GM21529 (cell line): ENCODE results near the gene CAB39.
A peak's percentile ranks its signal among the peaks of the same experiment; 100 is the strongest.
"Not testable (repeated sequence)": the region's sequence is repeated elsewhere in the genome, so short reads cannot be mapped to it uniquely, and the experiment has no call there.

Experiments
- ATAC-seq: cut with Tn5 transposase; IDR thresholded peaks from one replicate; pipeline ENCODE4 v1.9.1; 2021; ENCODE audit not compliant: unreplicated experiment

Gene CAB39

DNA sequence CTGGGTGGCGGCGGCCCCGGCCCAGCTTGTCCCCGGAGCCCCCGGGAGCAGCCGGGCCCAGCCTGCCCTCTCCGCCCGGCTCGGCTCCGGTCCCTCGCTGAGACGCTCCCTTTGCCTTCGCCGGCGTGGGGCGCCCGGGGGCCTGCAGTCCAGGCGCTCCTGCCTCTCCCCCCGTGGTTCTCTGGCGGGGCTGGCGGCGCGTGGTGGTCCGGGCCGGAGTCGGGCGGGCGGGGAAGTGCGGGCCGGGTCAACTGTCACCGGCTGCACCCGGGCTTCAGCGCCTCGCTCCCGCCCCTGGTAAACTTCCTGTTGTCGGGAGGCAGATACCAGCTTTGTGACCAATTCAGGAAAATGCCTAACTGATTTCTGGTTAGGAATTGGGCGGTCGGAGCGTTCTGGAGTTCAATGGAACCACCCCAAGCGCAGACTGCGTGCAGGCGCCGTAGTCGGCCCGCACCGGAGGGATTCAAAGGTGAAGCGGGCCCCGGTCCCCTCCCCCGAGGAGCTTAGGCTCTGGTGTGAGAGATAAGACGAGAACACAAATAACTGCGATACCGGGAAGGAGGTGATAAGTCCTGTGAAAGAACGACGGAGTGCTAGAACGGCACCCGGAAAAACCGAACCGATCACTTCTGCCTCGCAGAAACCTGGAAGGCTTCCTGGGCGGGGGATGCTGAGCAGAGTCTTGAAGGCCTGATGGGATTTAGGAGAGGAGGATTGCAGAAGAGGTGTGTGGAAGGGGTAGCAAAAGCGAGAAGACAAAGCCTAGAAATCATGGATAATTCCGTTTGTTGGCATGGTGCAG, 891 bp downstream of the CAB39 start:
- peak; percentile 27 for ATAC-seq

DNA sequence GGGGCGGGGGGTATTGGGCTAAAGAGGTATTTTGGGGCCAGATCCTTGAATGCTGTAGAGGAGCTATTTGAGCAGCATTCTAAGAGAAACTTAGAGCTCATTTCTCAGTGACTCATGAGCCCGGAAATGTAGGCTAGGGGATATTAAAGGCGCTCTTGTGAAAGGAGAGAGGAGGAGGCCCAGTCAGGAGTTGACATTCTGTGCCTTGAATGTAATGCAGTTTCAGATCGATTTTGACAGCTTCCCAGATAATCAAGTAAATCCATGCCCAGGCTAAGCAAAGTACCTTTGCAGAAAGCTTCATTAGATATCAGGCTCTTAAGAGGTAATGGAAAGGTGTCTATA, 1.5 kb downstream of the CAB39 start:
- no peak for ATAC-seq

DNA sequence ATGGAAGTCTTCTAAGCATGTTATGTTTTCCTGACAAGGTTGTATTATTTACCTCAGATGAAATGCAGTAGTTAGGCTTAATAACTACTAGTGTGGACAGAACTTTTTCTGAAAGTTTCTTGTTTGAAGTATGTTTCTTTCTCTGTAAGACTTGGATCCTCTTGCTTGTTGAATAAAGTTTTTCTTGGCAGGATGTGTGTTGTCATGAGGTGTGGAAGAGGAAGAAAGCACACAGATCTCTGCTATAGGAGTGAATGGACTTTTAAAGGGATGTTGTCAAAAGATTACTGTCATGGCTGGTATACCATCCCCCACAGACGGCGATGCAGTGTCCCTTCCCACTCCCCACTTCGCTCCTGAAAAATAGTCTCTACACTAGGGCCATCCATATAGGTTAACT, 2.6 kb downstream of the CAB39 start:
- ATAC-seq = no peak

DNA sequence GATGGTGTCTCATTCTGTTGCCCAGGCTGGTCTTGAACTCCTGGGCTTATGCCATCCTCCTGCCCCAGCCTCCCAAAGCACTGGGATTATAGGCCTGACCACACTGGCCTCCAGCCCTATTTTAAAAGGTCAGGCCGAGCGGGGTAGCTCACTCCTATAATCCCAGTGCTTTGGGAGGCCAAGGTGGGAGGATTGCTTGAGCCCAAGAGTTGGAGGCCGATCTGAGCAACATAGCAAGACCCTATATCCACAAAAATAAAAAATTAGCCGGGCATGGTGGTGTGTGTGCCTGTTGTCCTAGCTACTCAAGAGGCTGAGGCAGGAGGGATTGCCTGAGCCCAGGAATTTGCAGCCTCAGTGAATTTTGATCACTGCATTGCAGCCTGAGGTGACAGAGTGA, 3.9 kb downstream of the CAB39 start:
- no peak for ATAC-seq

DNA sequence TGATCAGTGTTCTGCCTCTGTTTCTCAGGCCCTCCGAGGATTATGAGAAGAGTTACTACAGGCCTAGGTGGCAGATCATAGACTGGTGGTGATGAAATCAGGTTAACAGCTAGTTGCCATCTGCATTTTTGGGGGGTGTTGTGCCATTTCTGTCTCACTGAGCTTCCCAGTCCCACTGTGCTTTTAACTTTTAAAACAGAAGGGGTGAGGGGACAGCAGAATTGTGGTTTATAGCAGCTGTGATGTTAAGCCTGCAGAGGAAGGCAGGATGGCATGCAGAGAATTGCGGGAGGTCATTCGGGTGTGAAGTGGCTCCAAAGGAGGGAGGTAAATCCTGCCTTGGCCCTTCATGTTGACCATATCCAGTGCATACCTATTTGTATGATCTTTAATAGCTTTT, 5.0 kb downstream of the CAB39 start:
- no peak for ATAC-seq

DNA sequence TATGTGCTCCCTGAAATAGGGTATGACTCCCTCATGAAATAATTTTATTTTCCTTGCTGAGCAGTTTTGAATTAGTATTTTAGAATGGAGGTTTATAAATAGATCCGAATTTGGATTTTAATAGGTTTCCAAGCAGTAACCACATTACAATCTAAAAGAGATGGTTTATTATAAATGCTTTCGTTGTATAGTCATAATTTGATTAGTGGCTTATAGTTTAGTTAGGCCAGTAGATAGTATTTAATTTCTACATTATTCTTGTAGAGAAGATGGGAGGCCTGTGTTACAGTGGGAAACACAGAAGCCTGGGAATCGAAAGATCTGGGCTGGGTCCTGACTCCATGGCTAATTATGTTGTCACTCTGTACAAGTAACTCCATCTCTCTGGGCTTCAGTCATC, 6.7 kb downstream of the CAB39 start:
- no peak for ATAC-seq

DNA sequence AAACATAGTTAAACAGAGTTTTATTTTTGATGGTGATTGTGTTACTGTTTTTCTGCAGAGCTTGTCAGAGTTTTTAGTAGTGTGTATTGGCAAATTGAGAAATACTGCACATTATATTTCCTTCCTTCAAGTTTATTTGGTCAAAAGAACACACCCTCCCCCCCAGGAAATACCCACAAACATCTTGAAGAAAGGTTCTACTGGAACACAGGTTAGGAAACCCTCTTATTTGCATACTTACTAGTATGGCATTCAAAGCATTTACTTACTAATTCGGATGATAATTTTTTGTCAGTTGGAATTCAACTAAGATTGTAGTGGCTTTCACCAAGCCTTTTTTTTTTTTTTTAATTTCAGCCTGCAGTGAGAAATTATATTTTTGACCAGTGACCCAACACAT, 9.1 kb downstream of the CAB39 start:
- peak; percentile 60 for ATAC-seq

DNA sequence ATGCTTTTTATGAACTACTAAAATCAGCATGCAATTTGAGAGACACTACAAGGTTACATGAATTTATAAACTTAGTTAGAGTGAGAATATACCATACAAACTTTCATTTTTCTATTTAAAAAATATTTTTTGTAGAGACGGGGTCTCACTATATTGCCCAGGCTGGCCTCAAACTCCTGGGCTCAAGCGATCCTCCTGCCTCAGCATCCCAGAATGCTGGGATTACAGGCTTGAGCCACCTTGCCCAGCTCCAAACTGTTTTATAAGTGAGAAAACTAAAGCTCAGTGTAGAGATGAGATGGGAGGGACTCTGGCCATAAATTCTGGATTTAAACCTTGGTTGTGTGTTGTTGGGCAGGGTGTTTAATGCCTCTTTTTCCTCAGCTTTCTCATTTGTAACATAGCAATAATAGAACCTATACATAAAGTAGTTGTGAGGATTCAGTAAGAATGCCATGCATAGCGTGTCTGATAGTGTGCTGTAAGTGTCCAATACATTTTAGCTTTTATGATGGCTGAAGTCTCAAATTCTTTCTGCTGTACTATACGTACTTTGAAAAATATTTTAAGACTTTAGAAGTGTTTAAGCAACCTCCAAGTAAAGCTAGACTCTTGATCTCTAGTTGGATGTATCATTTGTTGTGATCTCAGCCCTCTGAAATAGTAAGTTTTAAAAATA, 9.7 kb downstream of the CAB39 start:
- ATAC-seq = no peak

DNA sequence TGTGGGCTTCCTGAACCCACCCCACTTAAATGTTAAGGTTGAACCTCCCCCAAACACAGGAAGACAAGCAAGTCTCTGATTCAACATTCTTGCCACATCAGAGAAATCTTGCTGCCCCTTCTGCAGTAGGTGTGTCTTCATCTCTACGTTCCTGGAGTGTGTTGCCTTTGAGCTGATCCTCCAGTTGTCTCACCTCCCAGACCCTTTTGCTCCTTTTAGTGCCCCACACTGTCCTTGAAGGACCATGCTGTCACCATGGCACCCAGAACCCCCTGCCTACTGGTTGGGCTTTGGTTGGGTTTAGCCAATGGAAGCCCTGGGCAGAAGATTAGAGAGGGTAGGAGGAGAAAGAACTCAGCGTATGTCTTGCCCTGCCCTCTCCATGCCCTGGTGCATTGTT, 10.7 kb downstream of the CAB39 start:
- ATAC-seq = no peak

DNA sequence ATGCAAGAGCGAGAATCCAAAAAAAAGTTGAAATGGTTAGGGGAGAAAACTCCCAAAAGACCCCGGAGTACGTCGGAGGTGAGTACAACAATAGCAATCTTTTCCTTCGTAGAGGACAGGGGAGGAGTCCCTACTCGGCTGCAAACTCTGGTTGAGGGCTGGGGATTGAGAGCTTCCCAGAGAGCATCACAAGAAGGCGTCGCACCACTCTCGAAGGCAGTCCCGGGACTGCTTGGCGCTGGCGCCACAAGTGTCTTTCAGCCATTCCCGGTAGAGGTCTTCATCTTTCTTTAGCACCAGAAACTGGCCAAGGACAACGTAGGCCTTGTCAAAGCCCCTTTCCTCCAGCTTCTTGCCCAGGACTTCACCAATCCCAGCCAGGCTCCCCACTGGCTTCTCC, 12.3 kb downstream of the CAB39 start:
- not testable (repeated sequence) for ATAC-seq

DNA sequence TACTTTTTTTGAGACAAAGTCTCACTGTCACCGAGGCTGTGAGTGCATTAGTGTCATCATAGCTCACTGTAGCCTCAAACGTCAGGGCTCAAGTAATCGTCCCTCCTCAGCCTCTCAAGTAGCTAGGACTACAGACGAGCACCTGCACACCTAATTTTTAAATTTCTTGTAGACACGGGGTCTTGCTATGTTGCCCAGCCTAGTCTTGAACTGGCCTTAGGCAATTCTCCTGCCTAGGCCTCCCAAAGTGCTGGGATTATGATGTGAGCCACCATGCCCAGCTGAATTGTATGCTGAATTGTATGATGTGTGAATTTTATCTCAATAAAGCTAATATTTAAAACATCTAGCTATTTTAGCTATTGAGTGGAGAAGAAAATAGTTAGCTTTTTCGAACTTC, 18.9 kb downstream of the CAB39 start:
- no peak for ATAC-seq

DNA sequence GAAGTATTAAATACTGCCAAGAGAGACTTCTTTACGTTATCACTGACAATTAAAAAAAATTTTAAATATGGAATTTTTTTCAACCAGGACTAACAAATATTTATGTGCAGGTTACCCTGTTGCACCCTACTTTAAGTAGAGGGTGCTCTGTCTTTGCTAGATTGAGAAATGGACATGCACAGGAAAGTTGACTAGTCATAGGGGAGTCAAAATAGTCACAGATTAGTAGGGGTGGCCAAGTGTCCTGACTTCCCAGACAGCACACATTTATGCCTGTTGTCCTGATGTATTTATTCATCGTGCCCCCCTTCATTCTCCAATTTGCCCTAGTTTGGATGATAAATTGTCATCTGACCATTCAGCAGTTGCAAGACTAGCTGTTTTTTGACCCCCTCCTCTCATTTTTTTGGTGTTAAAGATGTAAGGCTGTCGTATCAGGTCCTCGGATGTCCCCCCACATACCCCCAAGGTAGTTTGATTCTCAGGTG, 20.3 kb downstream of the CAB39 start:
- ATAC-seq = no peak

DNA sequence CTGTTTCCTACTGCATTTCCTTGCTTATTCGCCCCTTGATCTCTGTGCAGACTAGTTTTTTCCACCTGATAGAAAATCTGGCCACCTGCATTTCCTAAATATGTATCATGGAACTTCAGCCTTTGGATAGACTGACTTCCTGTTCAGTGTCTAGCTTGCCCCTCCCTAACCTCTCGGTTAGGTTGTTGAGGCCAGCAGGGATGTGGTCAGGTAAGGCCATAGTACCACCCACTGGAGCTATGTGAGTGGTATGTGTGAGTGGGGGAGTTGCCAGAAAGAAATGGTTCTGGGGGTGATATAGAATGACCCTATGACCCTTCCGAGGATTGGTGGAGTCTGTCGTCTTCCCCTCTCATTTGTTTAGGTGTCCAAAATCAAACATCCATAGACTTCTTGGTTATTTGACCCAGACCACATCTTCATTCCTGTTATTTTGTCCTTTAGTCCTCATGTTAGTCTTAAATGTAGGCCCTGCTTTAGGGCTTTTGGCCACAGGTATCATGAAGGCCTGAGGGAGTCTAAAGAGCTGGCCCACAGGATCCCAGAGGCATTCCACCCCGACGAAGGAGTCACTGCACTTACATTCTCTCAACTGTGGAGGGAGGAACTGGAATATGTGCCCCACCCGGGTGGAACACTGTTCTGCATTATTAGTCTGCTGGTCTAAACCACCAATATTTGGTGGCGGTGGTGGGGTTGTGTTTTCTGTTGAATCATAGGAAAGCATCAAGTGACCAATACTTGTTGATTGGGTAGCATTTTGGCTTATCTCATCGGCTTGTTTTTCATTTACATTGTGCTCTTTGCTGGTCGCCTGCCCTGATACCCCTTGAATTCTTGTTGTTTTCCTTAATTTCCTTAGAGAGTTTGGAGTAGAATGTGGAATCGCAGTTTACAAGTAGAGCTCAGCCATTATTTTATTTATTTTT, 21.9 kb downstream of the CAB39 start:
- ATAC-seq = no peak

DNA sequence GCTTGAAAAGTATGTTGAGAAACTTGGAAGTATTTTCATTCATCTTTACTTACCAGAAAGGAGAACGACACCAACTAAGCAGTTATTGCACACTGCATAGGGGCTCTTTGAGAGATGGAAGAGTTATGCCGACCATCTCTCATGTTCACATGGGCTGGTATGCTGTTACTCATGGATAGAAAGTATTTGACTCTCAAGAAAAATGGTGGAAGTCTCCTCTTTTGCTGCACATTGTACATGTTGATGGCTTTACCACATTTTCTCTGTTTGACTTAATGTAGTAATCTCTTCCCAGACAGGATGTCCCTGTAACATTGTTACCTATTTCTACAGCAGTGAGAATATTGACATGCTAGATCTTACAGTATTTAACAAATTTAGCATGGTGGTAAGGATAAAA, 23.2 kb downstream of the CAB39 start:
- no peak for ATAC-seq

DNA sequence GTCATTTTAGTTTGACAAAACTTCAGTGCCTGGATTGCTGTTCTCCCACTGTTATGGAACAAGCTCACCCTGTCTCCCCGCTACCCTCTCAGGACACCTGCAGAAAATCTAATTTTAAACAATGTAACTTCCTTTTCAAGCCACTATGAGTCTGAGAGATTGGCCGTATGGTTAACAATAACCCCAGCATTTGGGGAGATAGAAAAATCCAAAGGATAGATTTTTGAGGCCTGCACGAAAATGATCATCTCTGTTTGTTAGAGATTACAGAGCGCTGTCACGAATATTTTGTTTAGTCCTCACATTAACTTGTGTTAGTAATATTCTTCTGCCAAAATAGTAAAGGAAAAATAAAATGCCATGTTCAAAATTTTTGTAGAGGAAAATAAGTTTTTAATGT, 24.7 kb downstream of the CAB39 start:
- ATAC-seq = no peak

DNA sequence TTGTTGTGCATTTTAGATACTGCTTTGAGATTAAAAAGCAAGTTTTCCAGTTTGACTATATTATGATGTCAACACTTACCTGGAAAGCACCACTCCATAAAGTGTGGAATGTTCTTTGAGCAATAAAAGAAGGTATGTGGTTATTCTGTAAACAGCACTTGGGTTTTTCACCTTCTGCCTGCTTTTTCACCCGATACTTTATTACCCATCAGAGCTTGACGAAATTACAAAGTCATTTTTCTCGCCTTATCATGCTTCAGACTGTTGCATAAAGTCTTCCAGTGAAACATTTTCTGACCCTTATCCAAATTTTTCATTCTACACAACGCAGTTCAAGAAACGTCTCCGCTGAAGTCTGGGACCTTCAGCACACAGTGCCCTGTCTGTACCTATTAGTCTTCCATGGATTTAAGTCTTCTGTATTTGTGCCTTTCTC, 25.2 kb downstream of the CAB39 start:
- no peak for ATAC-seq

DNA sequence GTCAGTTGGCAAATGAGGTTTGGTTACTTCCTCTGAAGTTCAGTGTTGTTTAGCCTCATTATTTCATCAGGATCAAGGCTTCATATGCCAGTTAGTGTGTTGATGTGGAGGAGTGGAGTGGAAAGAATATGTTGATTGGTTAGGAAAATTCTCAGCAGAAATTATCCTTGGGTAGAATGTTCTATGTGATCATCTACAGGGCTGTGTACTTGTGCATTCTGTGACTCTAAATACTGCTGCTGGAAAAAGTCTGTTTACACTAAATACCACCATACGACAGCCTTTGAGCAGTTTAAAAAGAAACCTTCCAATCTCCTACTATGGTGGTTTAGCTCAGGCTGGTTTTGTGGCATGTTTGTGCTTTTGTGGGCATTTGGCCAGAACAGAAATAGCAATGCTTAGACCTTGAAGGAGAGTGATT, 25.8 kb downstream of the CAB39 start:
- no peak for ATAC-seq

DNA sequence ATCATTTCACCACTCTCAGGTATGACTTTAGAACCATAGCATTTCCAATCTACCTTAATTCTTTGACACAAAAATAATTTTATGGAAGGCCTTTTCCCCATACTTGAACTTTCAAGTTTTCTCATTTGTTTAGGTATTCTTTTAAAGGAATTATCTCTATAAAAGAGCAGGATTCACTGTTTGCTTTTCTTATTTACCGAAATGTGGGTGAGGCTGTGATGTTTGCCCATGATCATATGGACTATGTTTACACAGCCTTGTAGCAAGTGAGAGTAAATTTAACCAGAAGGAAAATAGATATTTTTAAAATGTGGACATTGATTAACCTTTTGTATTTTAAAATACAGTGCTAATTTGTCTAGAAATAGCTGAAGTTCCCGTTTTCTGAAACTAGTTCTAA, 26.3 kb downstream of the CAB39 start:
- no peak for ATAC-seq

DNA sequence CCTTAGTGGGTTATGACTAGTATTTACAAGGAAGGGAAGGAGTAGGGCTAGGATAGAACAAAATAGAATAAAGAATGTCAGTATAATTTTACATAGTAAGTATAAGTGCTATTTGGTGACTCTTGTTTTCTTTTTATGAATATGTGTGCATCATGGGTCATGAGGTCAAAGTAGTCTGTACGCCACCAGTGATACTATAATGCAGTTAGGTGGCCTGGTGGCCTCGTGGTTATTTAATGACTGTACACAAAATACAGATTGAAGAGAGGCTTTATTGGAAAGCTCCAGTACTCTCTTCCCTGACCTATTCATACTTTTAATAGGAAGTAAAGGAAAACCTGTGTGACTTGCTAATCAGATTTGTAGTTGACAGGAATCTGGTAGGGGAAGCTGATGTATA, 27.3 kb downstream of the CAB39 start:
- ATAC-seq = no peak

DNA sequence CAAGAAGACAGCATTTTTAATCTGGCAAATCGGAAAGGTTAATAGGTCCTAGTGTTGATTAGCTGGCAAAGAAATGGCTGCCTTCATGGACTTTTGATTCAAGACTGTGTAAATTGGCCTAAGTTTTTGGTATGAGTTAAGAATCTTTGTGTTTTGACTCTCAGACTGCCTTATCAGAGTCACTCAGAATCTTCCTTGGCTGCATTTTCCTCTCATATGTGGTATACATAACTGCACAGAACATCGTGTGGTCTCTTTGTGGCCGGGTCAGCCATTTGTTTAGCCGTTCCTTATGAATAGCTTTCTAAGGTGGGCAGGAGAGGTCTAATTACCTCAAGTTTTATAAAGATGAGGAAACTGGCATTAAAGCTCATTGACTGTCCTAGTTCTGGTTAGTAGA, 30.1 kb downstream of the CAB39 start:
- ATAC-seq = no peak

DNA sequence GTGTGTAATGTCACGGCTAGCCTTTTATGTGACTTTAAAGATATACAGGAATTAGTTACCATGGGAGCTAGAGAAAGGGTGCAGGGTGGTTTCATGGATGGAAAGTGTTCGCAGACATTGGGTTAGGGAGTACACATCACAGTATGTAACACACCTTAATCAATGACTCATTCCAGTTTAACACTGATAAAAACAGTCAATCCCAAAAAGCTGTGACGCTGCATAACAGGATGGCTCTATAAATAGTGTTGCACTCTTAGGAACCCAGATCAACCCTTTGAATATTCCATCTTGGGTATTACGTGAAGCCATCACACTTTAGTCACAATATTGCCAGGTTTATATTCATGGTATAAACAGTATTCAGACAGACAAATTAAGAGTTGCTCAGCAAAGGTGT, 33.6 kb downstream of the CAB39 start:
- no peak for ATAC-seq

DNA sequence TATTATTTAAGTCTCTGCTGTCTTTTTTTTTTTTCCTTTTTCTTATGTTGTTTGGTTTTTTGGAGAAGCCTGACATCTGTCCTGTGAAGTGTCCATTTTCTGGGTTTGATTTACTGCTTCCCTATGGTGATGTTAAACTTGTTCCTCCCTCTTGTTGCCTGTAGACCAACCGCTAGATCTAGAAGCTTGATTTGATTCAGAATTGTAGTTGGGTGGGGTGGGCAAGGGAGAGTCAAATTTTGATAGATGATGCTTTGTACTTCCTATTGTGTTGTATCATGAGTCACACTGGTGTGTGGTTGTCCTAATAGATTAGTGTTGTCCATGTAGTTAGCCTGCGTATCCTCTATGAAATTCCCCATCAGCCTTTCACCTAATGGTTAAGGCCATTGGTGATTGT, 35.4 kb downstream of the CAB39 start:
- ATAC-seq = no peak
